ENCODE data around the gene PLEKHA6.

The PLEKHA6 gene

DNA sequence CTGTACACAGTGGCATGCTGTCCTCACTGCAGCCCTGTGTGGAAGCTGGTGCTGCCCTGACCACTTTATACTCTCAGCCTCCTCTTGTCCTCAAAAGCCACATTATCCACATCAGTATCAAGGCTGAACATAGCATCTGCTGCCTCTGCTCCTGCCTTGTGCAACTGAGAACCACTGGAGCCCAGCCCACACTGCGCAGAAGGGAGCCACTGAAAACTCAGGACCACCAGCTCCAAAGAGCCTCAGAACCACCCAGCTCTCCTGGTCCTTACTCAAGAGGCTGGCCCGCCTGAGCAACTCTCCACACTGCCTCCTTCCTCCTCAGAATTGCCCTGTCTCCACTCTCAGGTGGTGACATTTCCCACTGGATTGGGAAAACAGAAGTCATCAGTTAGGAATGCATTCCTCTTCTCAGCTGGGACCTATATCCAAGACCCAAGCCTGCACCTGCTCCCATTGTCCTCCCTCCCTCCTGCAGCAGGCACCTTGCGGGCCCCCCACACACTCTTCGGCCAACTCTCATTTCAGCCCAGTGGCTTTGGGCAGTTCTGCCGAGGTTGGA lies 156.4 kb downstream of the PLEKHA6 start:
- no peak for DNase-seq

DNA sequence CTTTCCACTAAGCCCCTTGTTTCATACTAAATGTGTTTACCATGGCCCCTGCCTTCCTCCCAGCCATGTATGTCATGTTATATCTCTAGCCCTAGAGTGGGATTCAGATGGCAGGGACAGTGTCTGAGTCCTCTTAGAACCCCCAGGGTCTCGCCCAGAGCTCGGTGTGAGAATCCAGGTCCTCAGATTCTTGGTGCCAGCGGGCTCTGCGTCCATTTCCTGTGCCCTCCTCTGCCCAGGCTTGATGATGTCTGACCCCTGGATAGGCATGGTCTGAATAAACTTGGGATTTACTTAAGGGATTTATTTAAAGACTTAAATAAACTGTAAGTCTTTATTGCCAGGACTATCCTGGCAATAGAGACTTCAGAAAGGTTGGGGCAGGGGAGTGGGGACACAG lies 157.2 kb downstream of the PLEKHA6 start:
- no peak for DNase-seq

DNA sequence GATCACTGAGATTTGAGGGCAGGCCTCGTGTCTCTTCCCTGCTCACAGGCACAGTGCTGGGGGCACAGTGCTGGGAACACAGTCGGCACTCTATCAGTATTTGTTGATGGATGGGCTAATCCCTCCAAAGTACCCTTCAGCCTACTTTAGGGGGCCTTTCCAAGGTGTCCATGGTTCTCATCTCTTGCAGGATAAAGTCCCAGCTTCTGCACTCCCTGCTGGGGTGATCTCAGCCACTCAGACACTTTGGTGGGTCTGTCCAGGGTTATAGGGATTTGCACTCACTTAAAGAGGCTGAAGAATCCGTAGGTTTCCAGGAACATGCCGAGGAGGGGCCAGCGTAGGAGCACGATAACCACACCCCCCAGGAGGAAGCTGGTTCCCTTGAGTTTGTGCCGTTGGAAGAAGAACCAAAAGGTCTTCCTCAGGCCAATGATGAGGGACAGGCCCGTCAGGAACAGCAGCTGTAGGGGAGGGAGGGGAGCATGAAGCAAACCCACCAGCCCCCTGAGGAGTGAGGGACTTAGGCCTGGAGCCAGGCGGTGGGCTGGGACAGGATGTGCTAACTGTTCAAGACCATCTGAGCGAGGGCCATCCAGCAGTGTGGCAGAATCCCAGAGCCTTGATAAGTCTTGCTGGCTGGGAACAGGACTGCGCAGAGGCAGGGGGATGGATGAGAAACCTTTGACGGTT lies 158.2 kb downstream of the PLEKHA6 start:
- no peak for DNase-seq

DNA sequence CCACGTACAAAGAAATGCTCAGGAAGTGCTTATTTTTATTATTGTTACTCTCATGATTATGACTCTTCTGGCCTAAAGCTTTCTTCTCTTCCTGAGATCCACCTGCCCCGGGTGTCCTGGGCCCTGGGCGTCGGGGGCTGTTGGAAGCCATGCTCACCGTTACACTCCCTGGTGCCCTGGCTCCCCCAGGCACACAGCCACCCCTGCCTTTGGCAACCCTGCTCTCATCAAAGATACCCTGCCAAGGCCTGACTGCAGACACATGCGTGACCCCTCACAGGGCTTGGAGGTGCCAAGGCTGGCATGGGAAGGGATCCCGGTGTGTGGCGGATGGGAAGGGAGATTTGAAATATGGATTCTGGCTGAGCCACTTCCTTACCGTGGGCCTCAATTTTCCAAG lies 160.2 kb downstream of the PLEKHA6 start:
- DNase-seq = no peak

DNA sequence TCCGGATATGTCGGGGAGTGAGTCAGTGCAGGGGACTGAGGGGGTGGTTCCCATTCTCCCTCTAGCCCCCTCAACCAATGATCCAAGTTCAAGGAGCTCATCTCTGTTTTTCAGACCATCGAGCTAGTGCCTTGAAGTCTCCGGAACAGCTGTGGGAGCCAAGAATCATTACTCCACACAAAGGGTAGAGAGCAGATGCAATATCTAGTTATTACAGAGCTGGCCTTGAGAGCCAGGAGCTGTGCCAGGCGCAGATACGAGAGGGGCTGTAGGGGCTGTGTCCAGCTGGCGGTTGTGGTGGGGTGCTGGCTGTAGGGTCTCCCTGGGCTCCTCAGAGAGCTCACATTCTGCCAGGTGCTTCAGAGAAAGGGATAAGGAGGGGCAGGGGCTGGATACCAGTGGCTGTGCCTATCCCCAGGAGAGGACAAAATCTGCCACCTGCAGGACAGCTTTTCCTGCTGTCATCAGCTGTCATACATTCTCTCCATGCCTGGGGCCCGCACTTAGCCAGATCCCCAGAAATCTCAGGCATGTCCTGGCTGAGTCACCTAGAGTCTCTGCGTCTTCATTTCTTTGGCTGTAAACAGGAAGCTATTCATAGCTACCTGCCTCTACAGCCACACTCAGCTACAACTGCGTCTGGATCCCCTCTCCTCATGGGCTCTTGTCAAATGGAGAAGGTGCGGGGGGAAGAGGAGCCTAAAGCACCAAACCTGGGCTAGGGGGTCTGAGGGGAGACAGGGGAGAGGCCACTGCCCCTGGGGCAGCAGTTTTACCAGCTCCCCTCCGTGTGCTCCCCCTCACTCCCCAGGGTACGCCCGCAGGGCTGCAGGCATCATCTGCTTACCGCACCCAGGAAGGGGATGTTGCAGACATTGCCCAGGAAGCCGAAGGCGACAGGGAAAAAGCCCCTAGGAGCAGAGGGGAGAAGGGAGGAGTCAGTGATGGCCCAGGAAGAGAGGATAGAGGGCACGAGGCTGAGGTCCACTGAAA lies 161.1 kb downstream of the PLEKHA6 start:
- no peak for DNase-seq

DNA sequence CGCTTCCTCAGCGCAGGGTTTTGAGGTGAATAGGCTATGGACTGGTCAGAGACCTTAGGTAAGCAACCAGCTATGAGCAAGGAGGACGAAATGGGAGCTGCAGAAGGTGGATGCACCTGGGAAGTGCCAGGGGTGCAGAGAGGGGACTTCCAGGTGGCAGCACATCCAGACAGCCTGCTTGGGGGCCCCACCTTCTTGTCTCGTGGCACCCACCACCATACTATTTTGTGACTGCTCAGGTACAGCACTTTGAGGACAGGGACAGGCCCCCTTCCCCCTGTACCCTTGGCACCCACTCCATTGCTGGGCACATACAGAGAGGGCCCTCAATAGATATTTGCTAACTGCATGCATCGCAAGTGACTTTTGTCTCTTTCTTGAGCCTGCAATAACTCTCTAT lies 162.7 kb downstream of the PLEKHA6 start:
- DNase-seq = no peak

DNA sequence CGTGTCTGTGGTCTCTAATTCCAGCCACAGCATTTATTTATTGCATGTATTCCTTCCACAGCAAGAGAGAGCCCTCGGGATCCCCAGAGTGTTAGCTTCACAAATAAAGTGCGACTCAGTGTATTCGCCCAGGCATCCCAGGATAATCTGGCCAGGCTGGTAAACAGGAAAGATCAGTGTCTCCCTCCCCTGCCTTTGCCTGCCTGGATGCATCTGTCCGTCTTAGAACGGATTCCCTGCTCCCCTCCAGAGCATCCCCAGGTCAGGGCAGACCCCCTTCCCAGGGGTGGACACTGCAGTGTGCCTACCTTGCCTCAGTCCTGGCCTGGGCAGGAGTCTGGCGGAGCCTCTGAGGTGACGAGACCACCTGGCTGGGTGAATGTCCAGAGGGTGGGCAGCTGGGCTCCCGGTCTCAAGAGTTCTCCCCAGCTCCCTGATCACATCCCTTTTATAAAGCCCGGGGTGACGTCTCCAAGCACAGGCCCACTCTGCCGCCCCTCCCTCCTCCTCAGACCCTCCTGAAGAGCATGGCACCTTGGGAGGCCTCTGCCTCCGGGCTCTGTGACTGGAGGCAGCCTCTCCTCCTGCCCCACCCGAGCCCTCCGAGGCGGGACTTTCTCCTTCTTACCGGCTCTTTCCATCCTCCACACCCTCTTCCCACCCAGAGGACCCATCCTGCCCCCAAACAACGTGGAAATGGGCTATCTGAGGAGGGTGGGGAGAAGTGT lies 163.5 kb downstream of the PLEKHA6 start, which contains the start of gene KISS1:
Gene KISS1 (minus strand): TSS at position 424 of the 728 bp plus-strand sequence. CDS start 3,615 bp downstream, outside the sequence.
- DNase-seq = no peak

DNA sequence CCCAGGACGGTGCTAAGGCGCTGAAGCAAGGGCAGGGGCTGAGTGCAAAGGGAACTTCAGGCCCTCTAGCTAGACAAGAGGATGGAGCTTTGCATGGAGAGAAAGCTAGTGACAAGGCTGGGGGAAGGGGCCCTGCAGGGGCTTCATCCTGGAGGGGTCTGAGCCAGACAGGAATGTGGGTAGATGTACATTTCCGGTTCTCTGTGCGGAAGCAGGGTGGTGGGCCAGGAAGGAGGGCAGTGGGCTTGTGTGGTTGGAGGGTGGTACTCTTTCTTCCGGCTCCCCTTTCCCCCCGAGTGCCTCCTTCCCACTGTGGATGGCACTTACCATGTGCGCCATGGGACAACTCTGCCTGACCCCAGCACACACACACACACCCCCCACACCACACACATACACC lies 165.0 kb downstream of the PLEKHA6 start:
- no peak for DNase-seq

DNA sequence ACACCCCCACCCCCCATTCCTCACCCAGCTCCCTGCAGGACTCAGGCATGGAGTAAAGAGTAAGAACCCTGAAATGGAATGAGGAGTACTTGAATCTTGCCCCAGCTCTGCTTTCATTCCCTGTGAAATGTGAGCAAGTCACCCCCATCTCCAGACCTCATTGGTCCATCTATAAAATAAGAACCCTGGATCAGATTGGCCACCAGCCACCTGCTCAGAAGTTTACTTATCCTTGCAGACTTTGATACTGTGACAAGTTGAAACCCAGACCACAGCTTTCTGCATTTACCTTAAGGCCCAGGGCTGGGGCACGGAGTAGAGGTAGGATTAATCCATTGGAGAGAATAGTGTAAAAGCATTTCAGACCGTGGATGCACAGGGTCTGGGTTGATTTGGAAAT lies 165.6 kb downstream of the PLEKHA6 start:
- DNase-seq = no peak

DNA sequence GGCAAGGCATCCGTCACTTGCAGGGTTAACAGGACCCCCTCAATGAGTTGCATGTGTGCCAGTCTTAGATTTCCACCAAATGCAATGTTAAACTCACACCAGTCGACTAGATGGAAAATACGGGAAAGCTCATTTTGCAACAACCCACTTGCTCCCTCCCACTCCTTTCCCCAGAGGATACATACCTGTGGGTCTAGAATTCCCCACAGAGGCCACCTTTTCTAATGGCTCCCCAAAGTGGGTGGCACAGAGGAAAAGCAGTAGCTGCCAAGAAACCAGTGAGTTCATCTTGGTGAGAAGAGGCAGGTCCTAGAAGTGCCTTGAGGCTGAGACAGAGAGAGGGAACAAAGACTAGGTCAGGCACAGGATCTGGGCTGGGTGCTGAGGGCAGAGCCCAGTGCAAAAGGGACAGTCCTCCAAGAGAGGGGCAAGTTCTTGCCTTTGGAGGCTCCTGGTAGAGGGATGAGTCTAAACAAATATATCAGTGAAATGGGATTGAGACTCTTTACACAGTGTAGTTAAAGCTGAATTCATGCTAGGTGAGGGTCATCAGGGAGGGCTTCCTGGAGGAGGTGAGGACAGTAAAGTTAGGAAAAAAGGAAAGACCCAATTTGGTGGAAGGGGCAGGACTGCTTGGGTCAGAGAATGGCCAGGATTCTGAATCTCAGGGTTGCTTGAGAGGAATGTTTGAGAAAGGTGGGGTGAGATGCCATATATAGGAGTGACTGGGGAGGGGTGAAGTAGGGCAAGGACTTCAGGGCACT lies 167.0 kb downstream of the PLEKHA6 start:
- no peak for DNase-seq

DNA sequence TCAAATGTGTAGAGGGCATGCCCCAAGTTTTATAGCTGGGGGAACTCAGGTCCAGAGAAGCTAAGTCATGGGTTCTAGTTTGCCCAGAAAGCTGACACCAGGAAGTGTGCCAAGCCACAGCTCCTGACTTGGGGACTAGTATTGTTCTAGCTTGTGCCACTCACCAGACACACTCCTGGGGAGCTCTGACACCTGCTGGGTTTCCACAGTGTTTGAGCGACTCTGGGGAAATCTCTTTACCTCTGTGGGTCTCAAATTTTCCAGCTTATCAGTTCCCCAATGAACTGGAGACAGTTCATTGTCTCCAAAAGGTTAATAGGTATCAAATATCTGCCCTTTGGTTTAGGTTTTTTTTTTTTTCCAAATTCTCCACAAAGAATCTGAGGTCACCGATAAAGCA lies 167.7 kb downstream of the PLEKHA6 start:
- no peak for DNase-seq

DNA sequence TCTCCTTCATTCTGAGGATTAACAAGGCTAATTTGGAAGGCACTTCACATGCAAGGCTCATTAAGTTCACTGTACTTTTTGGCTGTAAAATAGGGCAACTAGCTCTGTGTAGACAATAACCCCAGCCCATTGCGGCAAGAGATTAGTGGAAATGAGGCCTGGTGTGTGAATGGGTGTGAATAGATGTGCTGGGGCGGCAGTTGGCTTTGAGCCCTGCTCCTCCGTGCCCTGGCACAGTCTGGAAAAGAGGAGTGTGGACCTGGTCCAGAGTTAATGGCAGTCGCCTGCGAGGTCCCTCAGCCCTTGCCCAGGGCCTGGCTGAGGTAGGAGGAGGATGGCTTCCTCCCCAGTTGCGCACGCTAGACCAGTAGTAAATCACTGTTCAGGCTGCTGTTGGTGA lies 168.3 kb downstream of the PLEKHA6 start:
- DNase-seq = no peak

DNA sequence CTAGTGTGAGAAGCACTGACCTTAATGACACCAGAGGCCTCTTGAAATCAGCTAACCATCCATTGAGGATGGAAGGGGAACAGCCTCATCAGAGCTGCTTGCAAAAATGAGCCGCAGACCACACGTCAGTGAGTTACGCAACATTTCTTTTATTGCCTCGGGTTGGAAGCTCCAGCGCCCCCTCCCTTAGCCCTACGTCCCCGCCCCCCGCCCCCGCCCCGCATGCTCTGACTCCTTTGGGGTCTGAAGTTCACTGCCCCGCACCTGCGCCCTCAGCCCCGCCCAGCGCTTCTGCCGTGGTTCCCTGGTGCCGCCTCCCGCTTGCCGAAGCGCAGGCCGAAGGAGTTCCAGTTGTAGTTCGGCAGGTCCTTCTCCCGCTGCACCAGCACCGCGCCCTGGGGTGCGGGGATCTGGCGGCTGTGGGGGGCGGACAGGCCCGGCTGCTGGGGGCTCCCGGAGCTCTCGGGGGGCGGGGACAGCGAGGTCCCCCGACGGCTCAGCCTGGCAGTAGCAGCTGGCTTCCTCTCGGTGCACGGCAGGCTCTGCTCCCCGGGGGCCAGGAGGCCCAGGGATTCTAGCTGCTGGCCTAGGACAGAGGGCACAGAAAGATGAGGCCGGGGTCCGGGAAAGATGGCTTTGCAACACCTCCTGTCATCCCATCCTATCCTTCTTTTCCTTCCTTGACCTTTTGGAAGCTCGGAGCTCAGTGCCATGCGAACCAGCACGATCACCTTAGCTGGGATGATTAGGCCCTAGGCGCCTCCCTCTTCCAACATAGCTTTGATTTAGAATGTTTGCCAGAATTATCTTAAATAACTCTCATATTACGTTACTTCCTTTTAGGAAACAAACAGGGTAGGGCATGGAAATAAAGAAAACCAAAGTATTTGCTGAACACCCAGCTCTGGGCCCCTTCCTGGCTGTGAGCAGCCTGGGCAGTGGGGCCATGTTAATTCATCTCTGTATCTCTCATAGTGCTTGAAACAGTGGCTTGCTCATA lies 169.2 kb downstream of the PLEKHA6 start:
- peak; percentile 28 for DNase-seq

DNA sequence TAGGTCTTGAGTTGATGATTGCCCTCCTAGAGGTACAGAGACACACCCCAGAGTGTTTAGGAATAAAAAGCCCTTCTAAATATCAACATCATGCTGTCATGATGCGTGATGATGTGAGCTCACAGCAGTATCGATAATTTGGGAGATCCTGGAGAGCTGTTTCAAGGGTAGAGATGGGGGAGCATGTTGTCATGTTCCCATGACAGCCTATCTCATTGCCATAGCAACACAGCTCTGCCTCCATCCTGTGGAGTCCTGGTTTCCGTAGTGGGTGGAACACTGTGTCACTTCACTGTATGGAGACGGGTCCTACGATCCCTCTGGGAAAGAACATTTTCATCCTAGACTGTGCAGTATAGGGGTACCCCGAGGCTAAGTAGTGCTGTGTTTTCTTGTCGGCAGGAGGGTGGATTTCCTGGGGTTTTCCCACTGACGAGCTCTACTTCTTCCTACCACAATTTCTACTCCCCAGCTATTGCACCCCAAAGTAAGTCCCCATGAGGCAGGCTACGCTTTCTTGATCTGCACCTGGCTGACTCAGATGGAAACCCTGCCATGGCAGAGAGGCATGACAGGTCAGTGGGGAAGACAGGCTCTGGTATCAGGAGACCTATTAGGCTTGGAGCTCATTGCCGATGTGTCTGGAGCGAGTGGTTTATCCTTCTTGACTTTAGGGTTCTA lies 170.6 kb downstream of the PLEKHA6 start:
- DNase-seq = no peak

DNA sequence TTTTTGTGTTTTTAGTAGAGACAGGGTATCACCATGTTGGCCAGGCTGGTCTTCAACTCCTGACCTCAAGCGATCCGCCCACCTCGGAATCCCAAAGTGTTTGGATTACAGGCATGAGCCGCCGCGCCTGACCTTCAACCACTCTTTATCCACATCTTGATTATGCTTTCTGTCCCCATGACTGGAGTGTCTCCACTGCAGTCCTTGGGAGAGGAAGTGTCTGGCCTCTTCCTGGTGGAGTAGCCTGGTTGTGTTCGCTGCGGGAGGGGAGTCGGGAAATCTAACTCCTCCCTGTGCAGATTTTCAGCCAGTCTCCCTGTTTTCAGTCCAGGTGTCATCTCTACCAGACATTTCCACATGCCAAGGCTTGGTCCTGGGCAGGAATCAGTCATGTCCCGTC lies 173.1 kb downstream of the PLEKHA6 start:
- no peak for DNase-seq

DNA sequence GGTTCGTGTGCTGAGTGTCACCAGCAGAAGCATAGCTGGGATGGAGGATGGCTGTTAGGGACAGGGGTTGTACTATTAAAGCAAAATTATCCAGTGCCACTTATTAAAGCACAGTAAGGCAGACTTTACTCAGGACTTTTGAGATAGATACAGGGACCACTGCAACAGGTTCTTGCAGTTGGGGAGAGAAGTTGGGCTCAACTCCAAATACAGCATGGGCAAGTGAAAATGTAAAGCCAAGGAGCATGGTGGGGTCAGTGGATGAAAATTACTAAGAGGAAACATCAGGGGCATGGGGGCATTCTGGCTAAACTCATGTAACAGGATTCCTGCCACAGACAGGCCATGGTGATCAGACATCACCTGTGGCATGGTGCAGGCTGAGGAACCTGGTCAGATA lies 178.6 kb downstream of the PLEKHA6 start:
- no peak for DNase-seq

DNA sequence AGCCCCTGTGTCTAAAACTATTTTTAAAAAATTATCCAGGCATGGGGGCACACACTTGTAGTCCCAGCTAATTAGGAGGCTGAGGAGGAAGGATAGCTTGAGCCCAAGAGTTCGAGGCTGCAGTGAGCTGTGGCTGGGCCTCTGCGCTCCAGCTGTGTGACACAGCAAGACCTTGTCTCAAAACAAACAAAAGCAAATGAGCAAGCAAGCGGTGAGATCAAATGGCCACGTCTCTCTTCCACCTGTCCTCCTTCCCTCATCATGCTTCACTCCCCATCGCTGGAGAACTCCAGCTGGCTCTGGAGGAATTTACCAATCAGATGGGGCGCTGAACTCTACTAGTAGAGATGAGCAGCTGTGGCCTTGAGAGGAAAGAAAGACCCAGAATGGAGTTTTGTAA lies 179.6 kb downstream of the PLEKHA6 start:
- no peak for DNase-seq

DNA sequence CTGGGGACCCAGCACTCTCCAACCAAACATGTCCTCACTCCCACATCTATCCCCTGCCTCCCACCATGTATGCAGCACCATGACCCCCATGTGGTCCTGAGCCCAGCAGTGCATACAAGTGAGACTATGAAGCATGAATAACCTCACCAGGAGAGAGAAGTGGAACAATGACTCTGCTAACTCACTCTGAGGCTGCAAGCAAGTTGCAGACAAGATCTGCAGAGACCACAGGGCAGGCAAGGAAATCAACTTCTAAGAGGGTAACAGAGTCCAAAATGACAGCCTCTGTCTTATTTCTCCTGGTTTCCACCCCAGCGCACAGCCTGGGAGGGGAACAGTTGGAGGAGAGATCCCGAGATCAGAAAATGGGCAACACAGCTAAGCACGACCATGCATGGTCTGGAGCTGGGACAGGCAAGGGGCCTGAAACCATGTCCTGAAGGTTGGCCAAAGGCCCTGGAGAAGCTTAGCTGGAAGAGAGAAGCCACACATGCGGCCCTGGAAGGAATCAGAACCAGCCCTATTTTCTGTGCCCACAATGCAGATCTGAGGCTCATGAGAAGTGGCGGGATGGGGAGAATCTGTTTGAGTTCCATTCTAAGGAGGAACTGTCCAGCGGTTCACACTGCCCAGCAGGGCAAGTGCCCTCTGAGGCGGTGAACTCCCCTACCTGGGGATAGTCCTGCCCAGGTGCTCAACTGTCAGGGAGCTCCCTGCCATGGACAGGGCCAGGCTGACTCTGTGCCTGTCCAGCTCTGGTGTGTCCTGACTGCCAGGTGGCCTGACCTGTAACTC lies 181.0 kb downstream of the PLEKHA6 start:
- no peak for DNase-seq

DNA sequence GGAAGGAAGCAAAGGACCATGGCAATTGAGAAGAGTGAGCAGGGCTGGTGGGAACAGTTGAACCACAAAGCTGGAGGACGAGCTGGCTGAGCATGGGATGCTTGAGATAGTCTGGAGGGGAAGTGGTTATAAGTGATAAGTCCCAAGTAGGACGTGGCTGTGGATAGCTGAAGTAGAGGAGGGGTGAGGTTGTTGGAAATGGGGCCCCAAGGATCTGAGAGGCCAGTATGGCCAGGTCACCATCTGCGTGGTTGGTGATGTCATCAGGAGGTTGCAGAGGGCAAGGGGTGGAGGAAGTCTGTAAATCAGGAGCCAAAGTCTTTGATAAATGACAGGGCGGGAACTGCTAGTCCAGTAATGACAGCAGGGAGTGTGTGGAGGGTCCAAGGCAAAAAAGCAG lies 182.6 kb downstream of the PLEKHA6 start:
- no peak for DNase-seq
